Skeletal muscle cell (primary cell): ENCODE measurements around the gene CYP11A1.
"Not testable (repeated sequence)": the region's sequence is repeated elsewhere in the genome, so short reads cannot be mapped to it uniquely, and the experiment has no call there.

Experiments used
- DNase-seq: peaks from one replicate; pipeline ENCODE4 v3.0.0-alpha.2; 2010; ENCODE audit warnings: low read depth
- H3K4me3 ChIP-seq: 2 replicates; pipeline ENCODE4 v1.5.1; 2011; ENCODE audit warnings: low read depth, mild to moderate bottlenecking, control low read depth, low read length, moderate library complexity

The CYP11A1 gene

DNA sequence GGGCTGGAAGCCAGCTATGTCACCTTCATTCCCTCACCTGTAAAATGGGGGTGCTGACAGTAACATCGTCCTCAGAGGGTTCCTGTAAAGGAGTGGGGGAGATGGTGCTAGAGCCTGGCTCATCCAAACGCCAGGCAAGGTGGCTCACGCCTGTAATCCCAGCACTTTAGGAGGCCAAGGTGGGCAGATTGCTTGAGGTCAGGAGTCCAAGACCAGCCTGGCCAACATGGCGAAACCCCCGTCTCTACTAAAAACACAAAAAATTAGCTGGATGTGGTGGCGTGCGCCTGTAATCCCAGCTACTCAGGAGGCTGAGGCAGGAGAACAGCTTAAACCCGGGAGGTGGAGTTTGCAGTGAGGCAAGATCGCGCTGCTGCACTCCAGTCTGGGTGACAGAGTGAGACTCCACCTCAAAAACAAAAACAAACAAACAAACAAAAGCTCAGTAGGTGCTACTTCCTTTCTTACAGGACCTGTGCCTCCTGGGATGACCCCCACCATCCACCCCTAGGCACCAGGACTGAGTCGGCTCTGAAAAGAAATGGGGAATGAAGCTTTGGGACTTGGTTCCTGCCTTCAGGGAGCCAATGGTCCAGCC lies 22.7 kb upstream of the CYP11A1 start:
- not testable (repeated sequence) for DNase-seq, H3K4me3 ChIP-seq

DNA sequence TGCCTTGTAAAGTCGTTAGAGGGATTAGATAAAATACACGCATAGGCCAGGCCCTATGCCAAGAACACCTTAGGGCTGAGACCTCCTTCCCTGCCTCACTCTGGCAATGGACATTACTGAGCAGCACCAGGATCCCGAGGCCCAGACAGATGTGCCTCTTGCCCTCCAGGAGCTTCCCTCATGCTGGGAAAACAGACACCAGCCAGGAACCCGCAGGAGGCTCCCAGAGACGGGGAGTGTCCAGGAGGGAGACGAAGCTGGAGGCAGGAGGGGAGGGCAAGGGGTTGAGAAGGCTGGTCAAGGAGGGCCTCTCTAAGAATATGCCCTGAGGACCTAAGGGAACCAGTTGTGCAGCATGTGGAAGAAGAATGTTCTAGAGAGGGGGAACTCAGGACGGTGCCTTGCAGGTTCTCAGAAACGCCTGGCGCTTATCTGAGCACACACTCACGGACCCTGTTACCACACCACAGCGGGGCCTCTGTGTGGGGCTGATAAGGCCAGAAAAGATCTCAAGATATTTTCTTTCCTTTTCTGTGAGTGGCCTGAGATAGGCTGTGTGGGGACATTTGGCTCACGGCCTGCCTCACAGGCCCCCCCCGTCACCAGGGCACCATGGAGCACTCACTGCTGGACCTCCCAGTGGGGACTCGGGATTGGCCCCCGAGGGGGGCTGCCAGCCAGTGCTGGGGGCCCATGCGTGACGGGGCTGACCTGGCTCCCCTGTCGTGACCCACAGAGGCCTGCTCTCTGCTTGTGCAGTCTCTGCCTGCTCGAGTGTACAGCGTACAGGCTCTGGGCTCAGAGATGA lies 22.0 kb upstream of the CYP11A1 start:
- no peak overlapping the region for H3K4me3 ChIP-seq

DNA sequence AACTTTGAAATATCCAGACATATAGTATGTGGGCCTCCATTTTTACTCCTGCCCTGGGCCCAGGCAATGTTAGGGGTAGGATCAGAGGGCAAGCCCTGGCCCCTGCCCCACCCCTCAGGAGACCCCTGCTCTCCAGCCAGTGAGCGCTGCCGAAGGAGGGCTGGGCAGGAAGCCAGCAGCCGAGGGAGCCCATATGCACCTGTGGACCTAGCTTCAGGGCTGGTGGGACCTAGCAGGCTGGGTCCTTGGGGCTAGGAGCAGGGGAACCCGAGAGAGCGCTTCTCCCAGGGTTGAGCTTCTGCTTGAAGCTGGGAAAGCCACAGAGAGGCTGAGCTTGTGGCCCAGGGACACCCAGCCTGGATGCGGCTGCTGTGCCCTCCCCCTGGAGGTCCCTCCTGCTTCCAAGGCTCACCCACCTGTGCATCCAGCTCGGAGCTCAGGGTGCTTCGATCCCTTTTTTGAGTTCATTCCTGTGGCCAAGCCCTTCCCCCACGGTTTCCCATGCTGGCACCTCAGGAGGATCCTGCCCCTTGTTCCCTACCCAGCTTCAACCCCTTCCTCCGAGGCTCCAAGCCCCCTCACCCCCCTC lies 21.0 kb upstream of the CYP11A1 start:
- DNase-seq, result no peak
- H3K4me3 ChIP-seq, result no peak overlapping the region

More for the DNA sequence above, 22.0 kb upstream of the CYP11A1 start:
- no peak for DNase-seq

DNA sequence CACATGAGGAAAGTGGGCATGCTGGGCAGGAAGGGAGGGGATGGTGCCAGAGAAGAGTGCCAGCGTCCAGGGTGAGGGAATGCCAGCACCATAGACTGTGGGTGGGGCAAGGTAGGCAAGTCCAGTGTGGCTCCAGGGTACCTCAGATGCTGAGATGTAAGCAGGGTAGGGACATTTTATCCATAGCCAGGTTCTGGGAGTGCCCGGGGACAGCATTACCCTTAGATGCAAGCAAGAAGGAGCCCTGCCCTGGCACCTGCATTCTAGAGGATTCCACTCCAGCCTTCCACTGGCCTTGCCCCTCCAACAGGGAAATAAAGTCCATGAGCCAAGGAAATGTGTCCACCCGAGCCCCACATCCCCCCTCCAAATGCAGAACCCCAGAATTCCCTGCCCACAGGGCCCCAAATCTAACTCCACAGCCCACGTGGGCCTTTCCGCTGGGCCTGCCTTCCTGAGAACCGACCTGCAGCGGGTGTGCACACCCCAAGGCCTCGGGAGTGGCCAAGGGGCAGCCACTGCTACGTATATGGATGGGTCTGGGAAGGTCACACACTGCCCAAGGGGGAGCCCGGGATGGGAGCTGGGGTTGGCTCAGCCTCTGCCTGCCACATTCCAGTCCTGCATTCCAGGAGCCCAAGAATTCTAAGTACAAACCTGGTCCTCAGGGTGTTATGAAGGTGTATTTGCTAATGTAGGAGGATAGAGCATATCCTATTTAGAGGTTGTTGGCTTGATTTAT lies 20.3 kb upstream of the CYP11A1 start:
- H3K4me3 ChIP-seq, result no peak overlapping the region
- DNase-seq, result no peak

DNA sequence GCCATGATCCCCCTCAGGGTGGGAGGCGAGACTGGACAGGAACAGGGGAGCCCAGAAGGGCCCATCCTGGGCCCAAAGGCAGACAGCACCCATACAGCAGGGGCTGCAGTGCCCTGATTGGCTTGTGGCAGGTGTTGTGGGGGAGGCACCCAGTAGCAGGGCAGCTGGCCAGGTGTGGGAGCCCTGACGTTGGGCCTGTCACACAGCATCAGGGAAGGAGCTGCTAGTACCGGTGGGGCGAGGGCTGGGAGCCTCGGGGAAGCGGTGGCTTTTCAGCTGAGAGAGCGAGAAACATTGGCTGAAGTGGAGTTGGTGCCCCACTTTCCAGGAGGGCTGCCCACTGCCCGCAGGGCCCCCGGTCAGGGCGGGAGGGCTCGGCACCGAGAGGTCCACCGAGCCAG lies 19.7 kb upstream of the CYP11A1 start:
- no peak for DNase-seq
- no peak overlapping the region for H3K4me3 ChIP-seq

DNA sequence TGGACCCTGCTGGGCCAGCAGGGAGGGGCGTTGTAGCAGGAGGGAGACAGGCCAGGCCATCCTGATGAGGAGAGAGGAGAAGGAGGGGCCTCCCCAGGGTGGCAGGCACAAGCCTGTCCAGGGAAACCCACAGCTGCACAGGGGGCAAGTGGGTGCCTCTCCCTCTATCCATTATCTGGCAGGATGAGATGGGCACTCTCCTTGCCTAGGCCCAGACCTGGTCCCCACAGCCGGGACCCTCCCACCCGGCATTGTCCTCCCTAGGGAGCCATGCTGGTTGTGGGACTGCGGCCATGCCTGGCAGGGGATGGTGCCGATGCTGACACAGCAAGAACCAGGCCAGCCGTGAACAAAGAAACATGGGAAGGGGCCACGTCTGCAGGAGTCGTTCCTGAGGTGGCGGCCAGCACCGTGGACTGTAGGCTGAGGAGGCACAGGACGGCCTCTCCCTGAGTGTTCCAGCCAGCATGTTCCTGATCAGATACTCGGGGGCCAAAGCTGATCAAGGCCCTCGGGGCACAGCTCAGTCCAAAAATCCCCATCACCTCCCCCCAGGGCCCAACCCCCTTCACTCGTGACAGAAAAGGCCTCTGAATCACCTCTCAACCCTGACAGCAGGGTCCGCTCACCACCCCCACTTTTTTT lies 19.2 kb upstream of the CYP11A1 start:
- no peak for DNase-seq
- no peak overlapping the region for H3K4me3 ChIP-seq

DNA sequence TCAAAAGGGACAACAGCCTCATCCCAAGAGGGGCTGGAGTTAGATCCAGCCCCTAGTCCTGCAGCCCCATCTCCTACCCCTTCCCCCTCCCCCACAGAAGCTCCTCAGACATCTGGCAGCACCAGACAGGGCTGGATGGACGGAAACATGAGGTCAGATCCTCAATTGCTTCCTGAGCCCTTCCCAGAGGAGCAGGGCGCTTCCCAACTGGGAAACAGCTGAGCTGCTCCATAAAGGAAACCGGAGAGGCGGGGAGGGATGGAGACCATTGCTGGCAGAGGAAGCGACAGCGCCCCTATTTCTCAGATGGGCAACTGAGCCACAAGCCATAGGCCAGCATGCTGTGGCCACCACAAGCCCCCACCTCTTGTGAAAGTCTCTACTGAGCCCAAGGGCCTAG lies 18.3 kb upstream of the CYP11A1 start:
- no peak overlapping the region for H3K4me3 ChIP-seq
- DNase-seq, result no peak

DNA sequence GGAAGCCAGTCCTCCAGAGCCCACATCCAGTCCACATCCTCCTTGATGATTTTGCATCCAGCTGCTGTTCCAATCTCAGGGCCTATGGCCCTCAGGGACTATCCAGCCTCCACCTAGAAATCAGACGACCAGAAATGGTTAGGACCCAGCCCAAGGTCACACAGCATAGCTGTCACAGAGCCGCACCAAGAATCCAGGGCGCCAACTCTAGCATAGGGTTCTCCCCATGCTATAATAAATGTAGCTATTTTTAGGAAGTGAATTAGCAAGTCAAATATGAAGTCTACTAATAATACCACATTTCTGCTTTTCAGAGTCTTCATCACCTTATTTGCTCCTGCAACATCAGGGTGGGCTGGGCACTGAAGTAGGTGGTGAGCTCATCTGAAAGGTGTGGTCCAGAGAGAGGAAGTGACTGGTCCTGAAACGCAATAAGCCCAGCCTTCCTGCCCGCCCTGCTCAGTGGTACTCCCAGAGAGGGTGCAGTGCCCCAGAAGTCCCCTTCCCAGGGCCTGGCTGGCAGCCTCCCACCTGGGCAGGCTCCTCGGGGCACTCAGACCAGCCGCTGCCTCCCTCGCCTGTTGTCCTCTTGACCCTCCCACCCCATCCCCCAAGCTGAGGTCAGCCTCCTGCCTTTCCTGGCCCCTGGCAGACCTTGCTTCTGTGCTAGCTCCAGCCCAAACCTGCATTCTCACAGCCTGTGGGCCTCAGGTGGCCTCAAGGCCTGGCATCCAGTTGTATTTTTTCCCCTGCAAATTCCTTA lies 17.6 kb upstream of the CYP11A1 start:
- DNase-seq, result no peak
- H3K4me3 ChIP-seq, result no peak overlapping the region

DNA sequence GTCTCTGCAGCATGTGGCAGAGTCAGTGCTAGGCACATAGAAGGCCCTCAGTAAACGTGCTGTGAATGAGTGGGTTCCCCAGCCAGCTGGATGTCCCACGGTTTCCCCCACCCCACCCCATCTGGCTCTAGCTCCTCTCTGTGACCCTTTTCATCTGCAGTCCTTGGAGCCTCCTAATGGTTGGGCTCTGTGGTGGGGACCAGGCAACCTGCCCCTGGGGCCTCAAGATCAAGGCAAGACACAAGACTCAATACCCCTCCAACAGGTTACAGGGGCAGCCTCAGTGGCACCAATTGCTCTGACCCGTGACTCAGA lies 17.1 kb upstream of the CYP11A1 start:
- no peak overlapping the region for H3K4me3 ChIP-seq

DNA sequence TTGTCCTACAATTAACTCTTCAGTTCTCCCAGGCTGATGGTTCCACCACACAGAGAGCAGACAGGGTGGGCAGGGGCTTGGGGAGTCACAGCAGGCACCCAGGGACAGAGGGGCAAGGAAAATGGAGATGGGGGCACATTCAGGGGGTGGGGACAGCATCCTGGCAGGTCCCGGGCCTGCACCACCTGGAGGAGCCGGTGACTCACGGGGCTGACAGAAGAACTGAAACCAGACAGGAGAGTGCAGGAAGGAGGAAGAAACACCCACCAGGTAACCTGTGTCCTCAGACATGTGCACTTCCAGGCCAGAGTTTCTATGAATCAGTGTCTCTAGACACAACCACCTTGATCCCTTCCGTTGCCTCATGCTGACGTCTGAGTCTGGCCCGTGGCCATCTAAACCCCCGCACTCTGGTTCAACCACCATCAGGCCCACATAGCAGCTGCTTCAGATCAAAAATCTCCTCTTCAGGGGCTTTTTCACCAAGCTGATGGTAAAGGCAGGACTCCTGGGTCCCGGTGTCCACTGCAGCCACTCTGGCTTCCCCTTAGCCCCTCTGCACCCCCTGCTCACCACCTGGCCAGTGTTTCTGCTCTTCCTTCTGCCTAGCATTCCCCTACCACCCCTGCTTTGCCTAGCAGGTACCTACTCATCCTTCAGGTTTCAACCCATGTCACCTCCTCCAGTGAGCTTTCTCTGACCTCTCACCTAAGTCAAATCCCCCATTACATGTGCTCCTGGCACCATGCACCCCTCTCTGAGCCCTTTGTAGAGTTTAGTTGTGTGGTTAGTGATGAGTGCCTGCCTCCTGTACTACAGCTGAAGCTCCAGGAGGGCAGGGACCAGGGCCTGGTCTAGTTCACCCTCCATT lies 16.5 kb upstream of the CYP11A1 start:
- DNase-seq, result no peak
- H3K4me3 ChIP-seq, result no peak overlapping the region

More for the DNA sequence above, 17.1 kb upstream of the CYP11A1 start:
- DNase-seq, result no peak

DNA sequence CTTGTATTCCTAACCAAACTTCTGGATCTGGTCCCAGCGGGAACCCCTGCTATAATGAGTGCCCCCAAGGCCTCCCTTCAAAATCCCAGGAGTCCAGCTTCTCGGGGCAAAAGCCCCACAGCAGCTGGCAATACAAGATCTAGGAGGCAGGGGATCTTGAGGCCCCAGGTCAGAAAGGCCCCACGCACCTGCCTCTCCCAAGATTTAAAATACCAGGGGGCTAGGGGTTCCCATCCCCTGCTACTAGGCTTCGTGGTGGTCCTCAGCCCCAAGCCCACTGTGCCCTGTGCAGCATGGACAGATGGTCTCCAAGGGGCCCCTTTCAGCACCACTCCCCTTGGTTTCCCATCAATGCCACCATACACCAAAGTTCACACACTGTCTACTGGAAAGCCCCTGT lies 15.8 kb upstream of the CYP11A1 start:
- H3K4me3 ChIP-seq, result no peak overlapping the region
- no peak for DNase-seq

DNA sequence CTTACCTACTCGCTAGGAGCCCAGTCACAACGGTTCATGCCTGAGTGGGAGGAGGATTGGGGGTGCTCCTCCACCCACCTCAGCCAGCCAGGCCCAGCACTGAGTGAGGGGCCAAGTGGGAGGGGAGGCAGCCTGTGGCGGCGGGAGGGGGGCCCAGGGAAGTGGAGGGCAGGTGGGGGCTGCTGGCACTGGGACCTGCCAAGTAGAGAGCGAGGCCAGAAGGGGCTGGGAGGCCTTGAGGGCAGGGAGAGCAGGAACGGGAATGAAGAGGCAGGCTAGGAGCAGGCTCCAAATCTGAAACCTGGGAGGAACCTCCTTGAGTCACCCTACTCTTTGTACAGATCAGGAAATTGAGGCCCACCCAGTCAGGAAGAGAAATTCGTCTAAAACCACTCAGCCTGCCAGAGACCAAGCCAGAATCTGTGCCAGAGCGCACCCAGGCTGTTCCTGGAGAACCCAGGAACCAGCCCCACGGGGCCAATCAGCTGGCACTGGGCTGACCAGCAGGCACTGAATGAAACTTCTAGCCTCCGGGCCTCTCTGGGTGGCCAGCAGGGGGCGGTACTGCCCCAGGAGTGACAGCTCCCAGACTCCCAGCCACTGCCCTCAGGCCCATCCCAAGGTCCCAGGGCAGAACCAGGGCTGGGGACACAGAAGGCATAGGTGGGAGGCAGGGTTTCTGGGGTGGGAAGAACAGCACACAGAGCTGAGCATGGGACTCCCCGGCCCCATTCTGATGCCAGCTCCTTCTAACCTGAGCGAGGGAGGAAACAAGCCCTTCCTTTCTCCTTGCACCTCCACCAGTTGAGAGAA lies 14.8 kb upstream of the CYP11A1 start:
- H3K4me3 ChIP-seq, result no peak overlapping the region

DNA sequence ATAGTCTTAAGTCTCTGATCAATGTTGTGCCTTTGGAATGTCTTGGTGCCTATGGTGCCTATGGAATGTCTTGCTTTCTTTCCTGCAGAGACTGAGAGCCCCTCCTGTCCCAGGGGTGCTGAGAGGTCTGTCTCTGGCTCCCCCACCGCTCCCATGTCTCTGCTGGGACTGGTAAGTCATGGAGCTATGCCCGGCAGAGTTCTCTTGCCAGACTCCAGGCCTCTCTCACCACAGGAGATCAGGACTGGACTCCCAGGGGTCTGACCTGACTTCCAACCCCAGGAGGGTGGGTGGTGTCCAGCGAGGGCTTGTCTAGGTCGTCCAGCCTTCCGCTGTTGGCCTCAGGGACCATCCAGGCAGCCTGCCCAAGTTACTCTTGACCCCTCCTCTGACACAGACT lies 14.0 kb upstream of the CYP11A1 start:
- no peak for DNase-seq
- no peak overlapping the region for H3K4me3 ChIP-seq

More for the DNA sequence above, 14.8 kb upstream of the CYP11A1 start:
- no peak for DNase-seq

DNA sequence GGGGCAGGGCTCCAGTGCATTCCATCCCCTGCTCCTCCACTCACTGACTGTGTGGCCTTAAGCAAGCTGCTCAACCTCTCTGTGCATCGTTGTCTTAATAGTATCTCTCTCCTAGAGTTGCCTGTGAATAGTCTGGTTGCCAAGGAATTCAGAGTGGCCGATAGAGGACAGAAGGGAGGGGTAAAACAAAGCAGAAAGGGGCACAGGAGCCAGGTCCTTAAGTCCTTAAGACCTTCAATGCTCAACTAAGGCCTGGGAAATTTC lies 13.7 kb upstream of the CYP11A1 start:
- H3K4me3 ChIP-seq, result no peak overlapping the region
- no peak for DNase-seq

DNA sequence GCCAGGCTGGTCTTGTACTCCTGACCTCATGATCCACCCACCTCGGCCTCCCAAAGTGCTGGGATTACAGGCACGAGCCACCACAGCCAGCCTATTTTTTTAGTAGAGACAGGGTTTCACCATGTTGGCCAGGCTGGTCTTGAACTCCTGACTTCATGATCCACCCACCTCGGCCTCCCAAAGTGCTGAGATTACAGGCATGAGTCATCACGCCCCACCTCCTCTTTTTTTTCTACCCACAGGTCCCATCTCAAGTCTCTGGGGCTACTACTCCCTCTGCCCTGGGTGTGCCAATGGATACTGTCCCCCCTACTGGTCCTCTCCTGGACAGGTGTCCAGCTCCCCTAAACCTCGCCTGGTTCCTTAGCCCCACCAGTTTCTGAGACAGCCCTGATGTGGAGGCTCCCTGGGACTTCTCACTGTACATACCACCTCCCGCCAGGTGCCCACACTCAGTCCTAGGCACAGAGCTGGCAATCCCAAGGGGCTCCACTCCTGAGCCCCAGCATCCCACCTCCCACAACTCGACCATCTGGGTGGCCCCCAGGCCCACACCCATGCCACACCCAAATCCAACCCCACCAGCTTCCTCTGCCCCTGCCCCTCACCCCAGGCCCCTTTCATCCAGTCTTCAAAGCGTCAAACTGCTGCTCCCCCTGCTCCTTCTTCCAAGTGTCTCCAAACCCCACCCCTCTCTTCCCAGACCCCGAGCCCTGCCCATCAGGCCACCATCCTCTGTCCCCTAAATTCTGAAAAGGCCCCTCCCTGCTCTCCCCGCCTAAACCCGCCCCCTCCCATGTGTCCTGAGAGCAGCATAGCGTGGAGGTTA lies 13.1 kb upstream of the CYP11A1 start:
- DNase-seq, result no peak

DNA sequence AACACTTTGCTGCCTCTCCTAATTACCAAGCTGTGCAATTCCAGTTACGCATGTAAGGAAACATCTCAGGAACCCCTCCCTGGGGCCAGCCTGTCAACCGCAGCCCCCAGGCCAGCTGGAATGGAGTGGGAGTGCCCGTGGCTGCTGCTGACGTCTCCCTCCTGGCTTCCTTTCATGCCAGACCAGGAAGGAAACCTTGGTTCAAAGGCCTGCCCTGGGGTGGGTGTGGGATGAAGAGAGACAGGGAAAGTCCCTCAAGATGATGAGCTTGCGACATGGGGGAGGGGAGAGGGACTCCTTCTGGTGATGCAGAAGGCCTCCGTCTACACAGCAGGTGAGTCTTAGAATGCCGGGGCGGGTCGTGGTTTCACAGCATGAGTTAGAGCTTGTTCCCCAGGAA lies 11.4 kb upstream of the CYP11A1 start:
- DNase-seq, result no peak
- H3K4me3 ChIP-seq, result no peak overlapping the region

More for the DNA sequence above, 13.1 kb upstream of the CYP11A1 start:
- no peak overlapping the region for H3K4me3 ChIP-seq
